Measurements from ENCODE around the gene UACA.
"Not testable (repeated sequence)": the region's sequence is repeated elsewhere in the genome, so short reads cannot be mapped to it uniquely, and the experiment has no call there.

UACA gene

DNA sequence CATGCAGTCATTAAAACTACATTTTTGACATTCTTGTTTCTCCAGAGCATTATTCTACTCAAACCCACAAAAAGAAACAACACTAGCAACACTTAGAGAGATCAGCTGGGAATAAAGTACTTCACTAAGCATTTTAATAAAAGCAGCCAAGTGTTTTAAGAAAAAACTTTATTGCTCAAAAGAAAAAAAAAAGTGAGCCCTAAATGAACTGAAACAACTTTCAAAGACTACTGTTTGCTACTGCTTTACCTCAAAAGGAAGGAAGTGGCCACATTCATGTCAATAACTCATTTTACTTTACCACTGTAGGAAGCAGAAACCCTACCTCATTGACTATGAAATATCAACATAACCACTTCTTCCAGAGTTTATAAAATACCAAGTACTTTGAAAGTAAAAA lies 91.3 kb downstream of the UACA start:
- TF ChIP-seq, protein P1, sequence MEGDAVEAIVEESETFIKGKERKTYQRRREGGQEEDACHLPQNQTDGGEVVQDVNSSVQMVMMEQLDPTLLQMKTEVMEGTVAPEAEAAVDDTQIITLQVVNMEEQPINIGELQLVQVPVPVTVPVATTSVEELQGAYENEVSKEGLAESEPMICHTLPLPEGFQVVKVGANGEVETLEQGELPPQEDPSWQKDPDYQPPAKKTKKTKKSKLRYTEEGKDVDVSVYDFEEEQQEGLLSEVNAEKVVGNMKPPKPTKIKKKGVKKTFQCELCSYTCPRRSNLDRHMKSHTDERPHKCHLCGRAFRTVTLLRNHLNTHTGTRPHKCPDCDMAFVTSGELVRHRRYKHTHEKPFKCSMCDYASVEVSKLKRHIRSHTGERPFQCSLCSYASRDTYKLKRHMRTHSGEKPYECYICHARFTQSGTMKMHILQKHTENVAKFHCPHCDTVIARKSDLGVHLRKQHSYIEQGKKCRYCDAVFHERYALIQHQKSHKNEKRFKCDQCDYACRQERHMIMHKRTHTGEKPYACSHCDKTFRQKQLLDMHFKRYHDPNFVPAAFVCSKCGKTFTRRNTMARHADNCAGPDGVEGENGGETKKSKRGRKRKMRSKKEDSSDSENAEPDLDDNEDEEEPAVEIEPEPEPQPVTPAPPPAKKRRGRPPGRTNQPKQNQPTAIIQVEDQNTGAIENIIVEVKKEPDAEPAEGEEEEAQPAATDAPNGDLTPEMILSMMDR (IDR thresholded peaks at IDR 0.05; ENCODE audit: control extremely low read depth, extremely low read depth, low read depth, missing control alignments) = no peak
- POLR2A ChIA-PET = no interaction called here
- CTCF ChIA-PET = interaction anchor here (3.0 kb wide), 1 partner anchor 51 kb away, joined by 12 read pairs; no protein-coding TSS in a partner anchor
- DNase-seq (ENCODE audit: extremely low spot score) = peak; percentile 24

DNA sequence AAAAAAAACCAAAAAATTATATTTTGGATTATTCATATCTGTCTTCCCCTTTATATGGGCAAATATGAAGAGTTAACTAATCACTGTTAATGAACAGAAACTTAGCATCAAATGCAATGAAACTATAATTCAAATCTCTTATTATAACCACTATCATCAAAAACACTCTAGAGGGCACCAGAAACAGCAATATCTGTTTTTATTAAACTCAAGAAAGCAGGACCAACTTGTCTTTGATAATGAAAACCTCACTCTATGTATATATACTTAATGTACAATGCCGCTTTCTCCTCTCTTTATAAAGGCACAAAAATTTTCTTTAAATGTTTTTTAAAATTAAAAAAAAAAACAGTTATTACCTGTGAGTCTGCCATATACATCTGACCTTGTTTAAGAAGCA lies 92.7 kb downstream of the UACA start:
- DNase-seq (ENCODE audit: extremely low spot score) = no peak
- ChIA-PET CTCF (no interaction called here), POLR2A (no interaction called here)
- TF ChIP-seq, protein P1 (IDR thresholded peaks at IDR 0.05; ENCODE audit: control extremely low read depth, extremely low read depth, low read depth, missing control alignments) = no peak

DNA sequence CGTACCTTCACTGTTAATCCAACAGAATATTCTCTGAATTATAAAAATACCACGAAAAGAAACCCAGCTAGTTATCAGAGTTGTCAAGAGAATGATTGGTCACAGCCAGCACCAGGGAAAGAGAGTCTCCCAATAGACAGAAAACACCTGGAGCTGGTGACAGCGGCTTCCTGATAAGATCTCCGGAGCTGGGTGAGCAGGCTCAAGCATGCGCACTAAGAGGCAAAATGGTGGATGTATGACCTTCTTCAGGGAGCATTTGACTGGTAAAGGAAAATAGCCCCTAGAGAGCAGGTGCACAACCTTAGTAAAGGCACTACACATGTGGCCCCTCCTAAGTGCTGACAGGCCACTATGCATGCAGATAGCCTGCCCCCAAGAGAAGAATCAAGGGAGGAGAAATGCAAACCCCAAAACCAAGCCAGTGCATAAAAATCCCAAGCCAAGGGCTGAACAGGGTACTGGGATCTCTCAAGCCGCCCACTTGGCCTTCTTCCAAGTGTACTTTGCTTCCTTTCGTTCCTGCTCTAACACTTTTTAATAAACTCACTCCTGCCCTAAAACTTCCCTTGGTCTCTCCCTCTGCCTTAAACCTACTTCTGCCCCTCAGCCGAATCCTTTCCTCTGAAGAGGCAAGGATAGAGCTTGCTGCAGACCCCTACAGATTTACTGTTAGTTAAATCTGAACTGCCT lies 93.2 kb downstream of the UACA start:
- TF ChIP-seq, protein P1 (IDR thresholded peaks at IDR 0.05; ENCODE audit: control extremely low read depth, extremely low read depth, low read depth, missing control alignments) = no peak
- ChIA-PET CTCF (interaction anchor here (0.6 to 1.5 kb wide), 3 partner anchors 10 to 54 kb away, joined by 3 to 4 read pairs (median 3); no protein-coding TSS in a partner anchor), POLR2A (no interaction called here)
- no peak for DNase-seq (ENCODE audit: extremely low spot score)

DNA sequence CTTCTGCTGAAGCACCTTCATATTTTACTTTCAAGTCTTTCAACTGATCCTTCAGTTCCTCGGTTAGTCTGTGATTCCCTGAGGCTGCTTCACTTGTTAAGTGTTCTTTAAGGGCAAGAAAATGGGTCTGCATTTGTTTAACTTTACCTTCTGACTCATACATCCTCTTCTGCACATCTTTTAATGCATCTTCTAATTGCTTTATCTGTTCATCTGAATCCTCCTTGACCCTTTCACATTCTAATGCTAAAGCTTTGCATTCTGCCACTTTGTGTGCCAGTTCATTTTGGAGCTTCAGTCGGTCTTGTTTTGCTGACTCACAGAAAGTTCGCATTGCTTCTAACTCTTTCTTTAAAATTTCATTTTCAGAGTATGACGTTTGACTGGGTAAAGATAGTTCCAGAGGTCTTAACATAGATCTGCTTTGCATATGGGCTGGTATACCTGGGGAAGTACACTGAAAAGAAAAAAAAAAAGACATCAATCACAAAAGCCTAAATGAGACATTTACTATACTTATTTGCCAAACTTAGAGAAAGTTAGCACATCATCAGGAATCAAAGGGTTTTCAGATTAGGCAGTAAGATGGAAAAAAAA lies 94.3 kb downstream of the UACA start:
- CTCF ChIA-PET = interaction anchor here (1.0 to 1.6 kb wide), 3 partner anchors 9 to 54 kb away, joined by 3 to 5 read pairs (median 4); no protein-coding TSS in a partner anchor
- POLR2A ChIA-PET = no interaction called here
- TF ChIP-seq, protein P1 (IDR thresholded peaks at IDR 0.05; ENCODE audit: control extremely low read depth, extremely low read depth, low read depth, missing control alignments) = no peak
- DNase-seq (ENCODE audit: extremely low spot score) = peak; percentile 33

DNA sequence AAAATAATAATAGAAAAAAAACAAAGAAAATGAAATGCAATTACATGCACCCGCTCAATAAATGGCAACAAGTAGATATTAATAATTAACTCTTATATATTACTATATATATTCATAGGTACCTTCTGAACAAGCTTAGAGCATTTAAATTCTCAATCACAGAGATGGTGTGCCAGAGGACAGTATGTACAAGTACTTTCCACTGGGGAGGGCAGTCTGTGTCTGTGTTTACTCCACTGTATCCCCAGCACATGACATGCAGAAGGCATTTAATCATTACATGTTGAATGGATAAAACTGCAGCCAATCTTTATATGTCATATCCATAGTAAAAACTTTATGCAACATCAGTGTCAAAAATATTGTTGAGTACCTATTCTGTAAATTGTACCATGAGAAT lies 97.8 kb downstream of the UACA start:
- TF ChIP-seq, protein P1 (IDR thresholded peaks at IDR 0.05; ENCODE audit: control extremely low read depth, extremely low read depth, low read depth, missing control alignments) = no peak
- POLR2A ChIA-PET = no interaction called here
- DNase-seq (ENCODE audit: extremely low spot score) = no peak
- CTCF ChIA-PET = interaction anchor here (1.0 to 2.8 kb wide), 2 partner anchors 13 to 21 kb away, joined by 4 to 14 read pairs; no protein-coding TSS in a partner anchor

DNA sequence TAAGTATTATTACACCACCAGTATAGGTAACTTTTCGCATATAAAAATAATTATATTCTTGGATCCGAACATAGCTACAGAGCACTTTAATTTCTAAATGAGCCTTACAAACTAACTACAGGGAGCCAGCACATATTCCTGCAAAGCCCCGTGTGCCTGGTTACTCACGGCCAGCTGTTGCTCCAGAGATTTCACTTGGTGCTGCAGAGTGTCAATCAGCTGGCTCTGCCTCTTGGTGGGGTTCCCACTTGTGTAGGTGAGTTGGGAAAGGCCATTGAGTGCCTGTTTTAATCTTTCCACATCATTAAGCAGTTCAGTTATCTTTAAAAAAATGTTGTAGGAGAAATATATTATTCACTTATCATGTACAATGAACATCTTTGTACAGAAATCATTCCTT lies 98.9 kb downstream of the UACA start:
- POLR2A ChIA-PET = no interaction called here
- CTCF ChIA-PET = interaction anchor here (0.7 to 1.5 kb wide), 4 partner anchors 9 to 160 kb away, joined by 3 to 5 read pairs (median 3); no protein-coding TSS in a partner anchor
- TF ChIP-seq, protein P1 (IDR thresholded peaks at IDR 0.05; ENCODE audit: control extremely low read depth, extremely low read depth, low read depth, missing control alignments) = no peak
- no peak for DNase-seq (ENCODE audit: extremely low spot score)

DNA sequence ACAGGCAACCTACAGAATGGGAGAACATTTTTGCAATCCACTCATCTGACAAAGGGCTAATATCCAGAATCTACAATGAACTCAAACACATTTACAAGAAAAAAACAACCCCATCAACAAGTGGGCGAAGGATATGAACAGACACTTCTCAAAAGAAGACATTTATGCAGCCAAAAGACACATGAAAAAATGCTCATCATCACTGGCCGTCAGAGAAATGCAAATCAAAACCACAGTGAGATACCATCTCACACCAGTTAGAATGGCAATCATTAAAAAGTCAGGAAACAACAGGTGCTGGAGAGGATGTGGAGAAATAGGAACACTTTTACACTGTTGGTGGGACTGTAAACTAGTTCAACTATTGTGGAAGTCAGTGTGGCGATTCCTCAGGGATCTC lies 100.3 kb downstream of the UACA start:
- DNase-seq (ENCODE audit: extremely low spot score); POLR2A ChIA-PET; CTCF ChIA-PET: not testable (repeated sequence)

All from GM10248 (cell line).